Activated effector memory CD4-positive, alpha-beta T cell treated with Interleukin-2 at 50 U/mL for 16 hours (primary cell): ENCODE data around the gene SCOC.
A peak's percentile ranks its signal among the peaks of the same experiment; 100 is the strongest.
"Not testable (repeated sequence)": the region's sequence is repeated elsewhere in the genome, so short reads cannot be mapped to it uniquely, and the experiment has no call there.

Source experiments
- DNase-seq: peaks from one replicate; pipeline ENCODE4 v3.0.0-alpha.2; 2020

Gene SCOC

DNA sequence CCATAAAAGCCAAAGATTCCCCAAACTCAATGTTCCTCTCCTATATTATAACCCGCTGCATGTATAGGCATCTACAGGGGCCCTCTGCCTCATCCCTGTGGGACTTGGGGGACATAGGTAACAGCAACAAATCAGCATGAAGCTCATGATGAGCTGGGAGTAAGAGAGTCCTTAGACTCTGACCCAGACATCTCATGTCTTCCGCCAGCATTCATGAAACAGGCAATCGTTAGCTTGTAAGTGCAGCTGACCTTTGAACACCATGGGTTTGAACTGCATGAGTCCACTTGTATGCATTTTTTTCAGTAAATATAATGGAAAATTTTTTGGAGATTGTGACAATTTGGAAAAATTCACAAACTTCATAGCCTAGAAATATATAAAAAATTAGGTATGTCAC is 10.4 kb upstream of the SCOC start:
- DNase-seq: no peak

GRCh38 chr4:140363558-140363957 is 9.9 kb upstream of the SCOC start:
- no peak for DNase-seq

- DNase-seq: no peak
Measured at GRCh38 chr4:140367738-140368137, 5.7 kb upstream of the SCOC start.

DNA sequence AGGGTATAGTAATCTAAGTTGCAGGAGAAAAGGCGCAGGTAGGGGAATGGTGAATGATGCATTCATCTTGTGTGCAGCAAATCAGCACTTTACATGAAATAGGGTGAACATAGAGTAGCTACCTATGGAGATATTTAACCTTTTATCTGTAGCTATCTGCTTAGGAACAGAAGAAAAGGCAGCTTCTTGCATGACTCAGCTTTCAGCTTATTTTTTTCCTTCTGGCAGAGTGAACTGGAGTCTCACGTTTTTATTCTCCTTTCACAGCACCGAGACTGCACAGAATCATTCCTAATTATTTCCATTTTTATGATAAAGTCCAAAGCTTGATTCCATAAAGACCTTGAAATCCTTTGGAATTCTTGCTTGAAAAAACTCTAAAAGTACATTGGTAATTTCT is 4.8 kb upstream of the SCOC start:
- DNase-seq: no peak

DNA sequence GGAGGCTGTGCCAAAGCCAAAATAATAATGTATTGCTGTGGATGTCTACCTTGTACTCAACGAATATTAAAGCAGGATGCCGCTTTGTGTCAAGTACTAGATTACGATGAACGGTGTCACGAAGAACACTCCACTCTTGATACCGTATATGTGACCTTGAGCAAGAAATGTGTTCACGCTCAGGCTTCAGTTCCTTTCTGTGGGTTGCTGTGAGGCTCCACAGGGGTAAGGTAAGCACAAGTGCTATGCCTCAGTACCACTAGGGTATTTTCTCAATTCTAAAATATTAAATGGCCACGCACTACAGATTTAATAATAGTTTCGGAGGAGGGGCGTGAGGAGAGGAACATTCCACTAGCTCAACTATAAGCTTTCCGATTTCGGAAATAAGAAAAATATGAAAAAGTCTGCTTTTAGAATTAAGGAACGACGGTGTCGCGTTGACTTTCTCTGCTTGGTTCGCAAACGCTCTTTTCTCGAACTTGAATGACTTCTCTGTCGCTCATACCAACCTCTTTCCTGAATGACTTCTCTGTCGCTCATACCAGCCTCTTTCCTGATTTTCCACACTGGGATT is 607 bp upstream of the SCOC start:
- DNase-seq: peak; percentile 7

- no peak for DNase-seq
Measured at GRCh38 chr4:140374130-140374477, 658 bp downstream of the SCOC start.

DNA sequence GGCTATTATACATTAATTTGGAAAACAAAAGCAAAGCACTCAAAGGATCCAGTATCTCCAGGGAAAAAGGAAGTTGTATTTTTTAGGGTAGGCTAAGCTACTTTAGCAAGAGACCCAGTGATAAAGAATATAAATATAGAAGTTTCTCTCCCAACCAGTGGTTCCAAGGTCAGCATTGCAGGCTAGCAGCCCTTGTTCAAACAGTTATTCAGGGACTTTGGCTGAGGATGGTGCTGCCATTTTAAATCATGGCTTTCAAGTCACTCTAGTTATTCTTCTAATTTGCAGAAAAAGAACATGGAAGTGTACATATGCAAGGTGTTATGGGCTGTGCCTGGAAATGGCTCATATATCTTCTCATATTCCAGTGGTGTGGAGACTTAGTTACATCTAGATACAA is 9.3 kb downstream of the SCOC start:
- no peak for DNase-seq

GRCh38 chr4:140388015-140388414 is 14.6 kb downstream of the SCOC start:
- DNase-seq: no peak

GRCh38 chr4:140395668-140396067 is 22.2 kb downstream of the SCOC start:
- no peak for DNase-seq

GRCh38 chr4:140400111-140400510 is 26.7 kb downstream of the SCOC start:
- DNase-seq: no peak

GRCh38 chr4:140406292-140406691 is 32.8 kb downstream of the SCOC start:
- no peak for DNase-seq

- DNase-seq: no peak
Measured at GRCh38 chr4:140408974-140409373, 35.5 kb downstream of the SCOC start.

DNA sequence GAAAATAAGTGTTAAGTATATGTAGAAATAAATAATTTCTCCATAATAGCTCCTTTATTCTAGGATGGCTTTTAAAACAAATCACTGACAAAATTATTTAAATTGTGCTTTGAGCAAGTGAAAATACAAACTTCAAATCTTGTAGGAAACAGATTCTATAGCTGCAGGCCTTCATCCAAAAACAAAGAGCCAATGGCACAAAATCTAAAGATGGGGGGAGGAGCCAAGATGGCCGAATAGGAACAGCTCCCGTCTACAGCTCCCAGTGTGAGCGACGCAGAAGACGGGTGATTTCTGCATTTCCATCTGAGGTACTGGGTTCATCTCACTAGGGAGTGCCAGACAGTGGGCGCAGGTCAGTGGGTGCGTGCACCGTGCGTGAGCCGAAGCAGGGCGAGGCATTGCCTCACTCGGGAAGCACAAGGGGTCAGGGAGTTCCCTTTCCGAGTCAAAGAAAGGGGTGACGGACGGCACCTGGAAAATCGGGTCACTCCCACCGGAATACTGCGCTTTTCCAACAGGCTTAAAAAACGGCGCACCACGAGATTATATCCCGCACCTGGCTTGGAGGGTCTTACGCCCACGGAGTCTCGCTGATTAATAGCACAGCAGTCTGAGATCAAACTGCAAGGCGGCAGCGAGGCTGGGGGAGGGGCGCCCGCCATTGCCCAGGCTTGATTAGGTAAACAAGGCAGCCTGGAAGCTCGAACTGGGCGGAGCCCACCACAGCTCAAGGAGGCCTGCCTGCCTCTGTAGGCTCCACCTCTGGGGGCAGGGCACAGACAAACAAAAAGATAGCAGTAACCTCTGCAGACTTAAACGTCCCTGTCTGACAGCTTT is 39.9 kb downstream of the SCOC start:
- DNase-seq: not testable (repeated sequence)

DNA sequence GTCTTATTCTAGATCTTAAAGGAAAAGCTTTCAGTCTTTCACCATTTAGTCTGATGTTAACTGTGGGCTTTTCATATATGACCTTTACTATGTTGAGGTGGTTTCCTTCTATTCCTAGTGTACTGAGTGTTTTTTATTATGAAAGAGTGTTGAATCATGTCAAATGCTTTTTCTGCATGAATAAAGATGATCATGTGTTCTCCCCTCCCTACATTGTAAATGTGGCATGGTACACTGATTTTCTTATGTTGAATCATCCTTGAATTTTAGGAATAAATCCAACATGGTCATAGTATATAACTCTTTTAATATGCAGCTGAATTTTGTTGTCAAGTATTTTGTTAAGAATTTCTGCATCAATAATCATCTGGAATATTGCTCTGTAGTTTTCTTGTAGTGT is 49.7 kb downstream of the SCOC start:
- no peak for DNase-seq

GRCh38 chr4:140426610-140427105 is 53.2 kb downstream of the SCOC start:
- DNase-seq: no peak

DNA sequence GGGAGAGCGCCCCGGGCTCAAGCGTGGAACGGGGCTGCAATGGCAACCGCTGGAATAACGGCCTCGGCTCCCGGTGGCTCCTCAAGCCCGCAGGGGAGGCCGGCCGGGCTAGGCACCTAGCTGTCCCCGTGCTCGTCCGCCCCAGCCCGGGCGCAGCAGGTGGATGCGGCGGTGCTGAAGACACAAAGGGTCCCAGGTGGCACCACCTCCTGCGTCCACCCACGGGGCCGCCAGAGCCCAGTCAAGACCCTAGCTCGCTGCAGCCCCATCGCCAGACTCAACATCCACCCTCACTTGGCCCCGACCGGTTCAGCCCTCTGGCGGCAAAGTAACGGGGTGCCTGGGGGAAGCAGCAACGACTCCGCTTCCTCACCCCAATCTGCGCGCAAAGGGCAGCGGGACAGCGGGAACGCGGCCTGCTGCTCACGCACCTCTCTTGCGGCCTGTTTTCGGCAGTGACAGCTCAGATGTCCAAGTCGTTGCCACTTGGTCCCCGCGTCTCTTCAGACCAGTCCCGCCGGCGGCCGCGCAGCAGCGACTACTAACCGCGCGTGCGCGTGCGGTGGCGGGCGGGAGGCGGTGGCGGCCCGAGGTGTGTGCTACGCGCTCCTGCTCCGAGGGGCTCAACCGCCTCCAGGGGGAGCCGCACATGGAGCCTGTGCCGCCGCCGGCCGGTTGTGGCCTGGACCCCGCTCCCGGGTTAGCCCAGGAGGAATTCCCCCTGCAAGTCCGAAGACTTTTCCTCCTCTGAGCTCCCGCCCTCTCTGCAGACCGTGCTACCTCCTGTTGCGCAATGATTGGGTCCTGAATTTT is 53.9 kb downstream of the SCOC start, which contains the start of gene CLGN:
Gene CLGN (minus strand): TSS at position 543 of the 813 bp plus-strand sequence. CDS start 14,570 bp downstream, outside the sequence.
- DNase-seq: no peak

- no peak for DNase-seq
Measured at GRCh38 chr4:140427919-140428471, 54.5 kb downstream of the SCOC start.
